Gastroesophageal sphincter (tissue), 4 donors: ENCODE results near the gene CCDC86. TPM values are rescaled to one million over a fixed set of nuclear protein-coding genes. Genes with fewer than 3 reads are reported as not detected.

Experiments
- ATAC-seq: fragments of 150-250 bp; one replicate; pipeline ENCODE4 v1.9.1; 2016; ENCODE audit warnings: mild to moderate bottlenecking, moderate library complexity
- H3K27ac ChIP-seq, 4 donors: fragments of 200-600 bp; sonication (generic) in 3 of 4; 1 replicate in 3 of 4; 2 replicates in 1 of 4; pipeline ENCODE4 v1.5.1; 2016 to 2019
- H3K27me3 ChIP-seq: fragments of 200-600 bp; sonication (generic); one replicate; pipeline ENCODE4 v1.5.1; 2019
- H3K36me3 ChIP-seq, 2 donors: fragments of 200-600 bp; sonication (generic); one replicate each; pipeline ENCODE4 v1.5.1; 2019; ENCODE audit warnings: control low read depth in 1 of 2
- H3K4me1 ChIP-seq, 3 donors: fragments of 200-600 bp; sonication (generic); 1 replicate in 2 of 3; 2 replicates in 1 of 3; pipeline ENCODE4 v1.5.1; 2016 to 2019; ENCODE audit warnings: control low read depth in 2 of 3
- H3K4me3 ChIP-seq, 2 donors: fragments of 200-600 bp; sonication (generic); one replicate each; pipeline ENCODE4 v1.5.1; 2019; ENCODE audit warnings: mild to moderate bottlenecking in 1 of 2, moderate library complexity in 1 of 2
- H3K9me3 ChIP-seq, 3 donors: fragments of 200-600 bp; sonication (generic); one replicate each; pipeline ENCODE4 v1.5.1; 2017 to 2019; ENCODE audit warnings: control low read depth in 2 of 3
- EP300 ChIP-seq: sonication (generic); formaldehyde crosslinking; IDR thresholded peaks from one replicate; pipeline ENCODE4 v1.6.1; 2017; ENCODE audit warnings: antibody characterized with exemption, mild to moderate bottlenecking
- POLR2A ChIP-seq, 2 donors: fragments of 450-650 bp; IDR thresholded peaks; one replicate each; pipeline ENCODE4 v1.6.1; 2017; ENCODE audit warnings: antibody characterized with exemption in 2 of 2, mild to moderate bottlenecking in 2 of 2, moderate library complexity in 1 of 2
- POLR2AphosphoS5 ChIP-seq: sonication (generic); formaldehyde crosslinking; IDR thresholded peaks from one replicate; pipeline ENCODE4 v1.6.1; 2017; ENCODE audit warnings: antibody characterized with exemption
- WGBS, 2 donors: methylation state at CpG; one replicate each; pipeline ENCODE4 v1.1.5; 2018; ENCODE audit warnings: low coverage in 1 of 2; 5-methylcytosine and 5-hydroxymethylcytosine counted together
- total RNA-seq, 4 donors: library from RNA; depleted of rRNA; stranded (reverse); fragments of >200 nt; gene quantifications; one replicate each; pipeline ENCODE4 v1.1.0, GENCODE V29; 2016
- TF ChIP-seq, protein P1 (sequence below), 4 experiments: fragments of 200-600 bp in 2 of 4; fragments of 450-650 bp in 2 of 4; sonication (generic) in 1 of 4; IDR thresholded peaks; one replicate each; pipeline ENCODE4 v1.5.1; 2017 to 2019; ENCODE audit warnings: antibody characterized with exemption in 4 of 4, mild to moderate bottlenecking in 2 of 4, moderate library complexity in 2 of 4

Gene CCDC86
- total RNA-seq, 4 donors from 2014 or later, result 10.5 to 27.8 (median 18.2) TPM

GRCh38 chr11:60855726-60856633, 14.1 kb downstream of the CCDC86 start, which contains the start of gene PTGDR2:
TSS of gene PTGDR2 (minus strand) at chr11:60855950. CDS start at chr11:60853722, 2,228 bp downstream.
- Histone ChIP-seq H3K27ac (no peak within 1 kb of the TSS), H3K4me1 (peaks cover 0 to 7% (median 0%) of the 10 kb centered on the region in 3 donors), H3K27me3 (peaks cover 24% of the 10 kb centered on the region), H3K9me3 (no peaks in the 10 kb centered on the region), H3K36me3 (peaks cover 0 to 25% of the 10 kb centered on the region in 2 donors), H3K4me3 (no peak within 1 kb of the TSS)
- no peak for ATAC-seq
- TF ChIP-seq EP300, result no peak
- WGBS, 2 donors, result 17 to 38% methylated on average over 1 to 9 of the region's 14 CpGs

DNA sequence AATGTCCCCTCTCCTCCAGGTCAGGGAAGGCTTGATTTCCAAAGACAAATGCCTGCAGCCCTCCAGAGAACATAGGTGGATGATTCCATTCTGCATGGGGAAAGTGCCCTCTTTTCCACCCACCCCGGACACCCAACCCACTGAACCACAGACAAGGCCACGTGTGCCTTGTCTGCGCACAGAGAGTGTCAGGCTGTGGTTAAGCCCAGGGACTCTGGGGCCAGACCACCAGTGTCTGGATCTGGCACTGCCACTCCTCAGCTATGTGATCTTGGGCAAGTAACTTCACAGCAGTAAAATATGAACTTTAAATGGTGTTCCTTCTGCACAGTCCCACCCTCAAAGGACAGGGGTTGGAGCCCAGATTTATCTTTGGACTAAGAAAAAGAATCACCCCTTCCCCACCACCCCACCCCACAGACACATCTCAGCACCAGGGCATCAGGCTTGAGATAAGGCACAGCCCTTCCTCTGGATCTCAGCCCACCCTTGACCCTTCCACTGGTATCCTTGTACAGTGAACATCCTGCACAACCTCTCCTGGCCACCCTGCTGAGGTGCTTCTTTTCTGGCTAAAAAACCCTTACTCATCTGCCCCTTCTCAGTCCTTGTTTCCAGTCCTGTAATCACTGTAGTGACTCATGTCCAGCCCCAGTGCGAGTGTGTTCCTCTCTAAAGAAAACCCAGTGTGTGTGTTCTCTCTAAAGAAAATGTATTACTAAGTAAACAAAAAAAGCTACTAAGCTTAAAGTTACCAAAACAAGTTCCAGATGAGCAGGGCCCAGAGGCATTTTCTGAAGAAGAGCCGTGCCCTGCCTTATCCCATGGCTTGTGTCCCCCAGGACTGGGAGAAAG, 15.7 kb downstream of the CCDC86 start:
- Histone ChIP-seq H3K27ac (no peak overlapping the region), H3K9me3 (no peaks in the 10 kb centered on the region), H3K36me3 (peaks cover 0 to 9% of the 10 kb centered on the region in 2 donors), H3K4me3 (no peak overlapping the region), H3K4me1 (peaks cover 0 to under 1% (median 0%) of the 10 kb centered on the region in 3 donors), H3K27me3 (peaks cover 24% of the 10 kb centered on the region)
- TF ChIP-seq, protein P1, sequence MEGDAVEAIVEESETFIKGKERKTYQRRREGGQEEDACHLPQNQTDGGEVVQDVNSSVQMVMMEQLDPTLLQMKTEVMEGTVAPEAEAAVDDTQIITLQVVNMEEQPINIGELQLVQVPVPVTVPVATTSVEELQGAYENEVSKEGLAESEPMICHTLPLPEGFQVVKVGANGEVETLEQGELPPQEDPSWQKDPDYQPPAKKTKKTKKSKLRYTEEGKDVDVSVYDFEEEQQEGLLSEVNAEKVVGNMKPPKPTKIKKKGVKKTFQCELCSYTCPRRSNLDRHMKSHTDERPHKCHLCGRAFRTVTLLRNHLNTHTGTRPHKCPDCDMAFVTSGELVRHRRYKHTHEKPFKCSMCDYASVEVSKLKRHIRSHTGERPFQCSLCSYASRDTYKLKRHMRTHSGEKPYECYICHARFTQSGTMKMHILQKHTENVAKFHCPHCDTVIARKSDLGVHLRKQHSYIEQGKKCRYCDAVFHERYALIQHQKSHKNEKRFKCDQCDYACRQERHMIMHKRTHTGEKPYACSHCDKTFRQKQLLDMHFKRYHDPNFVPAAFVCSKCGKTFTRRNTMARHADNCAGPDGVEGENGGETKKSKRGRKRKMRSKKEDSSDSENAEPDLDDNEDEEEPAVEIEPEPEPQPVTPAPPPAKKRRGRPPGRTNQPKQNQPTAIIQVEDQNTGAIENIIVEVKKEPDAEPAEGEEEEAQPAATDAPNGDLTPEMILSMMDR (IDR thresholded peaks at IDR 0.05), result no peak
- TF ChIP-seq POLR2AphosphoS5 (no peak), EP300 (no peak), POLR2A (IDR thresholded peaks at IDR 0.05) (no peak)
- WGBS, 2 donors, result 80% methylated on average over 1 of the region's 5 CpGs; no CpG with 5 or more reads in 1 of the 2 donors
- ATAC-seq, result no peak

DNA sequence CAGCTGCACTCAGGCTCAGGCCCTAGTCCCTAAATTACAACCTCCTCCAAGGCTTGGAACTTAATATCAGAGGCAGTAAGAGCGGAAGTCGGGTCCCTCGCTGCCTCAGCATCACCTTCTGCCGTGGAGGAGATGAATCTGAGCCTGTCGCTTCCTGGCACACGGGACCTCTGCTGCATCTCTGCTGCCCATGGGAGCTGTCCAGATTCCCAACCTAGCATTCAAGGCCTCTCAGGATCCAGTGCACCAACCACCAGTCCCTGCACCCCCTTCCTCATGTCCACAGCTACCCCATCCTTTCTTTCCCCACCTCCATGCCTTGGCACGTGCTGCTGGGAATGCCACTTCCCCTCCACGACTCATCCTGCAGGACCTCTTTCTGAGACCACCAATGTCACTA, 16.3 kb downstream of the CCDC86 start:
- no peak for ATAC-seq
- no peak for TF ChIP-seq EP300
- TF ChIP-seq, protein P1 (IDR thresholded peaks at IDR 0.05), result no peak
- TF ChIP-seq POLR2A (IDR thresholded peaks at IDR 0.05), result no peak
- no peak for TF ChIP-seq POLR2AphosphoS5
- Histone ChIP-seq H3K27me3 (peaks cover 18% of the 10 kb centered on the region), H3K27ac (no peak overlapping the region), H3K4me3 (no peak overlapping the region), H3K9me3 (no peaks in the 10 kb centered on the region), H3K4me1 (no peaks in the 10 kb centered on the region), H3K36me3 (peaks cover 0 to 3% of the 10 kb centered on the region in 2 donors)
- WGBS, 2 donors, result 50 to 65% methylated on average over 2 to 7 of the region's 8 CpGs

GRCh38 chr11:60858731-60859464, 17.0 kb downstream of the CCDC86 start:
- TF ChIP-seq POLR2A (IDR thresholded peaks at IDR 0.05) (no peak), EP300 (no peak), POLR2AphosphoS5 (no peak)
- TF ChIP-seq, protein P1 (IDR thresholded peaks at IDR 0.05), result no peak
- H3K36me3 ChIP-seq, result no peaks in the 10 kb centered on the region
- ATAC-seq, result no peak
- H3K4me1 ChIP-seq, result no peaks in the 10 kb centered on the region
- 68 to 93% methylated on average over 2 to 3 of the region's 4 CpGs for WGBS, 2 donors
- peaks cover 15% of the 10 kb centered on the region for H3K27me3 ChIP-seq
- H3K4me3 ChIP-seq, result no peak overlapping the region
- H3K9me3 ChIP-seq, result no peaks in the 10 kb centered on the region
- no peak overlapping the region for H3K27ac ChIP-seq
